Measurements from ENCODE around the gene ASNS. TPM values are rescaled to one million over a fixed set of nuclear protein-coding genes. Genes with fewer than 3 reads are reported as not detected.

Gene ASNS
- total and polyA plus RNA-seq, 11 donors = 5.3 to 18.6 (median 10.1) TPM

DNA sequence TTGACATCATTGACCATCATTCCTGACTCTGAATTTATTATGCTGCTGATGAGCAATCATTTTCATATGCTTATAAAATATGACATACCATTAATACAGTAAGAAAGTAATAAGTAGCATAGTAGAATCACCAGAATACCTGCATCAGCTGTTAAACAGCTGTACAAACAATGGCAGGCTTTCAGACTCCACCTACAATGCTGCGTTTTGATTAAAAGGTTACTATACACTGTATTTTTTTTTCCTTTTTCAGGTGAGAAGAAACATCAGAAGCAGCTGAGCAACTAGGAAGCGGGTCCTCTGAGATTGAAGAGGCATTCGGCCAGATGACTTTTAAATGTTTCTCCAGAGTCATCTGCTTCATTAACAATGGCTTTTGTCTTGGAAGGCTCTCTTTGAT lies 7.1 kb downstream of the ASNS start:
- H3K4me1 ChIP-seq = no peaks in the 10 kb centered on the region
- no peaks in the 10 kb centered on the region for H3K27me3 ChIP-seq
- H3K4me3 ChIP-seq = no peak overlapping the region
- no peak for TF ChIP-seq POLR2A (IDR thresholded peaks at IDR 0.05)
- TF ChIP-seq, protein P1, sequence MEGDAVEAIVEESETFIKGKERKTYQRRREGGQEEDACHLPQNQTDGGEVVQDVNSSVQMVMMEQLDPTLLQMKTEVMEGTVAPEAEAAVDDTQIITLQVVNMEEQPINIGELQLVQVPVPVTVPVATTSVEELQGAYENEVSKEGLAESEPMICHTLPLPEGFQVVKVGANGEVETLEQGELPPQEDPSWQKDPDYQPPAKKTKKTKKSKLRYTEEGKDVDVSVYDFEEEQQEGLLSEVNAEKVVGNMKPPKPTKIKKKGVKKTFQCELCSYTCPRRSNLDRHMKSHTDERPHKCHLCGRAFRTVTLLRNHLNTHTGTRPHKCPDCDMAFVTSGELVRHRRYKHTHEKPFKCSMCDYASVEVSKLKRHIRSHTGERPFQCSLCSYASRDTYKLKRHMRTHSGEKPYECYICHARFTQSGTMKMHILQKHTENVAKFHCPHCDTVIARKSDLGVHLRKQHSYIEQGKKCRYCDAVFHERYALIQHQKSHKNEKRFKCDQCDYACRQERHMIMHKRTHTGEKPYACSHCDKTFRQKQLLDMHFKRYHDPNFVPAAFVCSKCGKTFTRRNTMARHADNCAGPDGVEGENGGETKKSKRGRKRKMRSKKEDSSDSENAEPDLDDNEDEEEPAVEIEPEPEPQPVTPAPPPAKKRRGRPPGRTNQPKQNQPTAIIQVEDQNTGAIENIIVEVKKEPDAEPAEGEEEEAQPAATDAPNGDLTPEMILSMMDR (IDR thresholded peaks at IDR 0.05) = no peak
- no peak for DNase-seq
- intact Hi-C loops (cut with DNase I) = no loop called here
- H3K27ac ChIP-seq = no peak overlapping the region
- no peak for ATAC-seq
- WGBS, 4 donors = 71 to 83% (median 73%) methylated on average over 3 of the region's 3 CpGs
- H3K9me3 ChIP-seq = no peaks in the 10 kb centered on the region
- H3K36me3 ChIP-seq = peaks cover 0 to 26% (median 0%) of the 10 kb centered on the region in 9 donors

DNA sequence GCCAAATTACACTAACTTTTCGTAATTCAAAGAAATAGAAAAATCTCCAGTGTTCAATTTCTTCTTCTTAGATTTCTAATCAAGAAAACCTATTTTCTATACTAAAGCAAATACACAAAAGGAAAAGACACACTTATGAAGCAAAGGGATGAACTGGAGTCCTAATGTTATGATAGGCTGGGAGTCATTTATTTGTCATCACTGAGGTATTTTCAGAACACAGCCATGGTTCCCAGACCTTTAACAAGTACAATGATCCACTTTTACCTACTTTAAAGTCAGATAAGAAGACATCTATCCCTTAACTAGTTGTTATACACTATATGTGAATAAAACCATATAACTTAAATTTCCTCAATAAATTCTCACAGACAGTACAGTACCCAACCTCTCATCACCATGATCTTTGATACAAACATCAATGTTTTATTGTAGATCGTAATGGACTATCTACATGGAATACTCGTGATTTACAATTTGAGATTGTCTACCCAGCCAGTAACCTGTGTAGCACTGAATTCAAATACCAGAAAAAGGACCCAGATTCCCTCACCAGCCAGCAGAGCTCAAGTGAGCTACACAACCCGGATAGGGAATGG lies 12.5 kb downstream of the ASNS start:
- DNase-seq = no peak
- TF ChIP-seq, protein P1 (IDR thresholded peaks at IDR 0.05) = no peak
- no peak for TF ChIP-seq POLR2A (IDR thresholded peaks at IDR 0.05)
- no peaks in the 10 kb centered on the region for H3K9me3 ChIP-seq
- no peak overlapping the region for H3K4me3 ChIP-seq
- intact Hi-C loops (cut with DNase I) = no loop called here
- 90 to 93% (median 91%) methylated on average over 4 of the region's 4 CpGs for WGBS, 4 donors
- H3K27me3 ChIP-seq = no peaks in the 10 kb centered on the region
- ATAC-seq = no peak
- no peak overlapping the region for H3K27ac ChIP-seq
- H3K4me1 ChIP-seq = no peaks in the 10 kb centered on the region
- peaks cover 0 to 51% (median 10%) of the 10 kb centered on the region in 9 donors for H3K36me3 ChIP-seq

DNA sequence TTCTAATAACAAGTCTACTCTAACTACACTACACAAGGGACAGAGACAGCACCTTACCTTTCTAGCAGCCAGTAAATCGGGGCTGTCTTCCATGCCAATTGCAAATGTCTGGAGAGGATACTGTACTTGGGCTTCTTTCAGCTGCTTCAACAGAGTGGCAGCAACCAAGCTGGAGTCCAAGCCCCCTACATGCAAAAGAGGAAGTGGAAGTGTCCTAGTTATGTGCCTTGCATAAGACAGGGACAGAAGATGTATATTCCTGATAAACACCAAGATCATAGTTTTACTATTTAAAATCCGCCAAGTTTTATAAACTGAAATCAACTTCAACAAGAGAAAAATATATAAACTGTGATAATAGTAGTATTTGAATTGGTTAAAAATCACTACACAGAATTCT lies 14.0 kb downstream of the ASNS start:
- Histone ChIP-seq H3K27me3 (no peaks in the 10 kb centered on the region), H3K27ac (no peak overlapping the region), H3K4me1 (no peaks in the 10 kb centered on the region), H3K4me3 (no peak overlapping the region), H3K36me3 (peaks cover 0 to 57% (median 22%) of the 10 kb centered on the region in 9 donors), H3K9me3 (no peaks in the 10 kb centered on the region)
- WGBS, 4 donors = 96 to 97% (median 97%) methylated on average over 2 of the region's 2 CpGs
- intact Hi-C loops (cut with DNase I) = no loop called here
- DNase-seq (no peak), ATAC-seq (no peak)
- TF ChIP-seq POLR2A (IDR thresholded peaks at IDR 0.05) = no peak
- TF ChIP-seq, protein P1 (IDR thresholded peaks at IDR 0.05) = no peak

DNA sequence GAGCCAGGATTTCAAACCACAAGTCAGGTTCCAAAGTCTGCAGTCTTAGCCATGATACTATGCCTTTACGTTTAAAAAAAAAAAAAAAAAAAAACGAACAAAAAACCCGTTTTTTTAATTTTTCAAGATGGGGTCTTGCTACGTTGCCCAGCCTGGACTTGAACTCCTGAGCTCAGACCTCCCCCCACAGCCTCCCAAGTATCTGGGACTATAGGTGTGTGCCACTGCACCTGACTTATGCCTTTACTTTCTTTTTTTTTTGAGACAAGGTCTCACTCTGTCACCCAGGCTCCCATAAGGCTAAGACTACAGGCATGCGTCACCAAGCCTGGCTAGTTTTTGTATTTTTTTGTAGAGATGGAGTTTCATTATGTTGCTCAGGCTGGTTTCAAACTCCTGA lies 14.7 kb downstream of the ASNS start:
- intact Hi-C loops (cut with DNase I) = no loop called here
- no peak for ATAC-seq
- Histone ChIP-seq H3K27ac (no peak overlapping the region), H3K9me3 (no peaks in the 10 kb centered on the region), H3K36me3 (peaks cover 0 to 62% (median 29%) of the 10 kb centered on the region in 9 donors), H3K4me1 (no peaks in the 10 kb centered on the region), H3K27me3 (no peaks in the 10 kb centered on the region), H3K4me3 (no peak overlapping the region)
- DNase-seq = no peak
- TF ChIP-seq, protein P1 (IDR thresholded peaks at IDR 0.05) = no peak
- no peak for TF ChIP-seq POLR2A (IDR thresholded peaks at IDR 0.05)
- WGBS, 4 donors = 78 to 94% (median 90%) methylated on average over 5 of the region's 5 CpGs
